ENCODE results near the gene SCIN.
"Not testable (repeated sequence)": the region's sequence is repeated elsewhere in the genome, so short reads cannot be mapped to it uniquely, and the experiment has no call there.

Gene SCIN

DNA sequence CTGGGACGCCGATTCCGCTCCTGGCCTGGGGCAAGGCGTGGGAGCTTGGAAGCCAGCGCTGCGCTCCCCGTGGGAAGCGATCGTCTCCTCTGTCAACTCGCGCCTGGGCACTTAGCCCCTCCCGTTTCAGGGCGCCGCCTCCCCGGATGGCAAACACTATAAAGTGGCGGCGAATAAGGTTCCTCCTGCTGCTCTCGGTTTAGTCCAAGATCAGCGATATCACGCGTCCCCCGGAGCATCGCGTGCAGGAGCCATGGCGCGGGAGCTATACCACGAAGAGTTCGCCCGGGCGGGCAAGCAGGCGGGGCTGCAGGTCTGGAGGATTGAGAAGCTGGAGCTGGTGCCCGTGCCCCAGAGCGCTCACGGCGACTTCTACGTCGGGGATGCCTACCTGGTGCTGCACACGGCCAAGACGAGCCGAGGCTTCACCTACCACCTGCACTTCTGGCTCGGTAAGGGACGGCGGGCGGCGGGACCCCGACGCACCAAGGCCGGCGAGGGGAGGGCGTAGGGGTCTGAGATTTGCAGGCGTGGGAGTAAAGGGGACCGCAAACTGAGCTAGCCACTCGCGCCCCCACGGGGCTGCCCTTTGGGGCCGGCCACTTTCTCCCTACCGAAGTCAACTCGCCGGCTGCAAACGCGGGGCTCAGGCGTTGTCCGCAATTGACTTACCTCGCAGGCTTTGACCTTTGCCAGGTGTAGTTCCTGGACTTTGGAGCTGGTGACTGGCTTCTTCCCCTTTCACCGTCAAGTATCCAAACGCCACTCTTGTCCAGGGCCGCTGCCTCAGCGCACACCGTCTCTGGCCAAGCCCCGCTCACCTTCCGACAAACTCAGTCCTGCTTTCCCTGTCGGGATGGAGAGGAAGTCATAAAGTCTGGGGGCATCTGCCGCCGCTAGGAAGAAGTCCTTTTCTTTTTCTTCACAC is at the start of gene SCIN:
Gene SCIN, plus strand, starts transcription at position 187 of the 928 bp plus-strand sequence. Its CDS starts 67 bp downstream, at position 254.
- Histone ChIP-seq H3K36me3 (ENCODE audit: insufficient read depth, low read length) (no peaks in the 10 kb centered on the region), H3K9ac (ENCODE audit: low read depth, low read length) (no peak within 1 kb of the TSS), H3K4me3 (ENCODE audit: low read depth in 1 of 2, low read length in 2 of 2) (no peak within 1 kb of the TSS), H3K27me3 (ENCODE audit: insufficient read depth, low read length, poor library complexity) (no peaks in the 10 kb centered on the region), H3K27ac (ENCODE audit: low read length) (no peak within 1 kb of the TSS), H3K4me1 (ENCODE audit: insufficient read depth, low read length) (no peaks in the 10 kb centered on the region), H3K9me3 (ENCODE audit: insufficient read depth, low read length, severe bottlenecking) (peaks cover 2% of the 10 kb centered on the region), H3K79me2 (ENCODE audit: insufficient read depth, low read length) (no peaks in the 10 kb centered on the region), H3K4me2 (ENCODE audit: insufficient read depth, low read length) (no peak within 1 kb of the TSS), H4K20me1 (ENCODE audit: insufficient read depth, low read length) (no peaks in the 10 kb centered on the region), H2AFZ (ENCODE audit: low read depth, low read length) (no peak within 1 kb of the TSS)
- ATAC-seq (ENCODE audit: insufficient read depth, low read depth) = no peak
- no peak for DNase-seq
- TF ChIP-seq, protein P1, sequence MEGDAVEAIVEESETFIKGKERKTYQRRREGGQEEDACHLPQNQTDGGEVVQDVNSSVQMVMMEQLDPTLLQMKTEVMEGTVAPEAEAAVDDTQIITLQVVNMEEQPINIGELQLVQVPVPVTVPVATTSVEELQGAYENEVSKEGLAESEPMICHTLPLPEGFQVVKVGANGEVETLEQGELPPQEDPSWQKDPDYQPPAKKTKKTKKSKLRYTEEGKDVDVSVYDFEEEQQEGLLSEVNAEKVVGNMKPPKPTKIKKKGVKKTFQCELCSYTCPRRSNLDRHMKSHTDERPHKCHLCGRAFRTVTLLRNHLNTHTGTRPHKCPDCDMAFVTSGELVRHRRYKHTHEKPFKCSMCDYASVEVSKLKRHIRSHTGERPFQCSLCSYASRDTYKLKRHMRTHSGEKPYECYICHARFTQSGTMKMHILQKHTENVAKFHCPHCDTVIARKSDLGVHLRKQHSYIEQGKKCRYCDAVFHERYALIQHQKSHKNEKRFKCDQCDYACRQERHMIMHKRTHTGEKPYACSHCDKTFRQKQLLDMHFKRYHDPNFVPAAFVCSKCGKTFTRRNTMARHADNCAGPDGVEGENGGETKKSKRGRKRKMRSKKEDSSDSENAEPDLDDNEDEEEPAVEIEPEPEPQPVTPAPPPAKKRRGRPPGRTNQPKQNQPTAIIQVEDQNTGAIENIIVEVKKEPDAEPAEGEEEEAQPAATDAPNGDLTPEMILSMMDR (IDR thresholded peaks at IDR 0.05; ENCODE audit: borderline replicate concordance, extremely low read depth, low read length, poor library complexity, severe bottlenecking) = no peak
- no peak for TF ChIP-seq EZH2 (IDR thresholded peaks at IDR 0.05; ENCODE audit: borderline replicate concordance, low read depth, low read length, severe bottlenecking)

DNA sequence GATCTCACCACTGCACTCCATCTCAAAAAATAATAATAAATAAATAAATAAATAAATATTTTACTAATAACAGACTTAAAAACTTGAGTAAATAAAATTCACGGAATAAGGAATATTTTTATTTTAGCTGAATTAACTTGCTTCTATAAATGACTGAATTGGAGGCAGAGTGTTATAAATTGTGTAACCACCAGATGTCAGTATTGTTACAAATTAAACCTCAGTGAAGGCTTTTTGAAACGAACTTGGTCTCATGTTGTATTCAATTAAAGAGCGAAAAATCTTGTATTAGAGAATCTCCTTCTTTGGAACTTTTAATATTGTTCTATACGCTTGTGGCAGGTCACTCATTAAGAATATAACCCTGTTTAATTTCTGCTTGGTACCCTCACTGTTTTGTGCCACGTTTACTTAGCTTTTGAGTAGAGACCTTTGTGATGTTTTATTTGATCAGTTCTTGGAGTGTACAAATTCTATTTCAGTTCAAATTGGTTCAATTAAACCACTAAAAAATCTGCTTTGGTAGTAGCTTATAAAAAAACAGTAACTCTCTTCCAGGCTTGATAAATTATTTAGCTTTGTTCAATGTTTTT is 45.6 kb upstream of the SCIN start:
- H4K20me1 ChIP-seq (ENCODE audit: insufficient read depth, low read length) = no peaks in the 10 kb centered on the region
- no peak overlapping the region for H3K27ac ChIP-seq (ENCODE audit: low read length)
- H3K36me3 ChIP-seq (ENCODE audit: insufficient read depth, low read length) = no peaks in the 10 kb centered on the region
- no peaks in the 10 kb centered on the region for H3K27me3 ChIP-seq (ENCODE audit: insufficient read depth, low read length, poor library complexity)
- H3K79me2 ChIP-seq (ENCODE audit: insufficient read depth, low read length) = no peaks in the 10 kb centered on the region
- no peak overlapping the region for H3K9ac ChIP-seq (ENCODE audit: low read depth, low read length)
- H3K4me3 ChIP-seq (ENCODE audit: low read depth in 1 of 2, low read length in 2 of 2) = no peak overlapping the region
- H3K4me1 ChIP-seq (ENCODE audit: insufficient read depth, low read length) = no peaks in the 10 kb centered on the region
- H3K9me3 ChIP-seq (ENCODE audit: insufficient read depth, low read length, severe bottlenecking) = no peaks in the 10 kb centered on the region
- DNase-seq (no peak), ATAC-seq (ENCODE audit: insufficient read depth, low read depth) (peak; percentile 49; the same call in 1 of the 3 replicates)
- no peak for TF ChIP-seq EZH2 (IDR thresholded peaks at IDR 0.05; ENCODE audit: borderline replicate concordance, low read depth, low read length, severe bottlenecking)
- TF ChIP-seq, protein P1 (IDR thresholded peaks at IDR 0.05; ENCODE audit: borderline replicate concordance, extremely low read depth, low read length, poor library complexity, severe bottlenecking) = peak; percentile 66
- no peak overlapping the region for H3K4me2 ChIP-seq (ENCODE audit: insufficient read depth, low read length)
- H2AFZ ChIP-seq (ENCODE audit: low read depth, low read length) = no peak overlapping the region

DNA sequence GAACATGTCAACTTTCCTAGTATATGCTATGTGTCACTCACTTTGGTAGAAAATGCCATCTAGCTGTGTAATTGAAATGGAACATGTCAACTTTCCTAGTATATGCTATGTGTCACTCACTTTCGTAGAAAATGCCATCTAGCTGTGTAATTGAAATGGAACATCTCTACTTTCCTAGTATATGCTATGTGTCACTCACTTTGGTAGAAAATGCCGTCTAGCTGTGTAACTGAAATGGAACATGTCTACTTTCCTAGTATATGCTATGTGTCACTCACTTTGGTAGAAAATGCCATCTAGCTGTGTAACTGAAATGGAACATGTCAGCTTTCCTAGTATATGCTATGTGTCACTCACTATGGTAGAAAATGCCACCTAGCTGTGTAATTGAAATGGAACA is 43.8 kb upstream of the SCIN start:
- not testable (repeated sequence) for ATAC-seq (ENCODE audit: insufficient read depth, low read depth); H3K79me2 ChIP-seq (ENCODE audit: insufficient read depth, low read length); H3K9me3 ChIP-seq (ENCODE audit: insufficient read depth, low read length, severe bottlenecking); DNase-seq; H2AFZ ChIP-seq (ENCODE audit: low read depth, low read length); H3K27me3 ChIP-seq (ENCODE audit: insufficient read depth, low read length, poor library complexity); H3K4me2 ChIP-seq (ENCODE audit: insufficient read depth, low read length); H3K4me3 ChIP-seq (ENCODE audit: low read depth in 1 of 2, low read length in 2 of 2); H3K4me1 ChIP-seq (ENCODE audit: insufficient read depth, low read length); H3K9ac ChIP-seq (ENCODE audit: low read depth, low read length); H3K27ac ChIP-seq (ENCODE audit: low read length); H4K20me1 ChIP-seq (ENCODE audit: insufficient read depth, low read length); H3K36me3 ChIP-seq (ENCODE audit: insufficient read depth, low read length)

DNA sequence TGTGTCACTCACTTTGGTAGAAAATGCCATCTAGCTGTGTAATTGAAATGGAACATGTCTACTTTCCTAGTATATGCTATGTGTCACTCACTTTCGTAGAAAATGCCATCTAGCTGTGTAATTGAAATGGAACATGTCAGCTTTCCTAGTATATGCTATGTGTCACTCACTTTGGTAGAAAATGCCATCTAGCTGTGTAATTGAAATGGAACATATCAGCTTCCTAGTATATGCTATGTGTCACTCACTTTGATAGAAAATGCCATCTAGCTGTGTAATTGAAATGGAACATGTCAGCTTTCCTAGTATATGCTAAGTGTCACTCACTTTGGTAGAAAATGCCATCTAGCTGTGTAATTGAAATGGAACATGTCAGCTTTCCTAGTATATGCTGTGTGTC is 42.9 kb upstream of the SCIN start:
- ATAC-seq (ENCODE audit: insufficient read depth, low read depth); H3K36me3 ChIP-seq (ENCODE audit: insufficient read depth, low read length); H3K9me3 ChIP-seq (ENCODE audit: insufficient read depth, low read length, severe bottlenecking); H3K9ac ChIP-seq (ENCODE audit: low read depth, low read length); H3K4me2 ChIP-seq (ENCODE audit: insufficient read depth, low read length); H2AFZ ChIP-seq (ENCODE audit: low read depth, low read length); H3K4me3 ChIP-seq (ENCODE audit: low read depth in 1 of 2, low read length in 2 of 2); H3K79me2 ChIP-seq (ENCODE audit: insufficient read depth, low read length); H3K27ac ChIP-seq (ENCODE audit: low read length); H3K27me3 ChIP-seq (ENCODE audit: insufficient read depth, low read length, poor library complexity); H4K20me1 ChIP-seq (ENCODE audit: insufficient read depth, low read length); H3K4me1 ChIP-seq (ENCODE audit: insufficient read depth, low read length); DNase-seq: not testable (repeated sequence)

Measured in DND-41 (cell line).